ENCODE measurements around the gene ZPBP2.
"Not testable (repeated sequence)": the region's sequence is repeated elsewhere in the genome, so short reads cannot be mapped to it uniquely, and the experiment has no call there.

ZPBP2 gene

GRCh38 chr17:39852239-39852638, 15.8 kb upstream of the ZPBP2 start:
- no peak for DNase-seq (ENCODE audit: low read depth, low spot score)
- no peak overlapping the region for H3K27ac ChIP-seq

GRCh38 chr17:39854909-39855308, 13.1 kb upstream of the ZPBP2 start:
- no peak overlapping the region for H3K27ac ChIP-seq
- DNase-seq (ENCODE audit: low read depth, low spot score) = no peak

GRCh38 chr17:39855911-39856649, 11.9 kb upstream of the ZPBP2 start:
- DNase-seq (ENCODE audit: low read depth, low spot score); H3K27ac ChIP-seq: not testable (repeated sequence)

- DNase-seq (ENCODE audit: low read depth, low spot score) = no peak
- H3K27ac ChIP-seq = no peak overlapping the region
Observed at GRCh38 chr17:39861235-39861634, 6.8 kb upstream of the ZPBP2 start.

- H3K27ac ChIP-seq = no peak overlapping the region
- no peak for DNase-seq (ENCODE audit: low read depth, low spot score)
Observed at GRCh38 chr17:39863244-39863917, 4.6 kb upstream of the ZPBP2 start.

DNA sequence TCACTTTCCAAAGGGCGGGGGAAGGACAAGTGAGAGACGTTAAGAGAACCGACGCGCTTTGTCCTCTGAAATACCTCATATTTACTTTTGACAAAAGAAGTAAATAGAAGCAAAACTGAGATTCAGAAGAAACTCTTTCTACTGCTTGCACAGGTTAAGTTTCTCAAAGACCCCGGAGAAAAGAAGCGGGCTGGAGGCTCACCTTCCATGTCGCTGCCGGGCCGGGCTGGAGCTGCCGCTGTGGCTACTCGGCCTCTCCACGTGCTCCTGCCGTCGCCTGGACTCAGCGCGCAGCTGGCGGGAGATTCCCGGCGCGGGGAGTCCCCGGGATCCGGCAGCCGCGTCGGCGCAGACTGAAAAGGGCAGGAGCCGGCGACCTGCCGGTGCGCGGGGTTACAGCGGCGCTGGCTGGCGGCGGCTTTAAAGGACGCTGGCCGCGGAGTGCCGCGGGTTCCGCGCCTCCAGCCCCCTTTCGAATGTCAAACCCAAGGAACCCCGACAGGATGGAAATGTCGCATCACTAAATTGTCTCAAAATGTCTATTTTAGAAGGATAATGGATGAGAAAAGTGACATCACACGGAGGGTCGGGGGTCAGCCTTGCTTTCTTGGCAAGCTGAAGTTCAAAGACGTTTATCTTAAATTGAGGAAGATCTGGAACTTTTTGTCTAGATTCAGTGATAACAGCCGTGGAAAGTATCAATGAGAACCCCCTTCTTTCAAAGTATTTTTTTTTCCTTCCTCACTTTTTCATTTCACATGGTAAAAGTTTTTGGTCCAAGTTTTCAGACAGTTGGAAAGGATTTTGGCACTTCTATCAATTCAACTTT, 3.9 kb upstream of the ZPBP2 start, which contains the start of gene IKZF3:
IKZF3 (minus strand) TSS at position 395 of the 829 bp plus-strand sequence; CDS start at position 209, 186 bp downstream.
- H3K27ac ChIP-seq = no peak within 1 kb of the TSS
- DNase-seq (ENCODE audit: low read depth, low spot score) = no peak

GRCh38 chr17:39866013-39866730, 1.8 kb upstream of the ZPBP2 start:
- H3K27ac ChIP-seq = no peak overlapping the region
- no peak for DNase-seq (ENCODE audit: low read depth, low spot score)

GRCh38 chr17:39867084-39867879, 720 bp upstream of the ZPBP2 start:
- no peak for DNase-seq (ENCODE audit: low read depth, low spot score)
- H3K27ac ChIP-seq = no peak overlapping the region

DNA sequence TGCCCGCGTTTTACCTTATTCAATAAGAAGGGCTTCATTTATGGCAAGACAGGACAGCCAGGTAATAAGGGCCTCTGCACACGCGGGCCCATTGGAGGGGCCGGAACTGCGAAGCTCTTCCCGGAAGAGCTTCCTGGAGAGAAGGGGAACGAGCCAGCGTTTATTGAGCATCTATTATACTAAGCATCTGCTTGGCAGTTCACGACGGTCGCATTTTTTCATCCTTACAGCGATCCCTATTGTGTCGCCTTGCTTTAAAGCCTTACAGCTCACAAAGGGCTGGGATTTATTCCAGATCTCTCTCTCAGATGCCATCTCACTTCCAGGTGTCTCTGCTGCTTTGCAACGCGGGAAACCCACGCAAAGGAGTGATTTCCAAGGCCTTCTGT, 546 bp downstream of the ZPBP2 start:
- no peak for DNase-seq (ENCODE audit: low read depth, low spot score)
- no peak overlapping the region for H3K27ac ChIP-seq

GRCh38 chr17:39870776-39871175, 2.8 kb downstream of the ZPBP2 start:
- no peak overlapping the region for H3K27ac ChIP-seq
- DNase-seq (ENCODE audit: low read depth, low spot score) = no peak

GRCh38 chr17:39871801-39872200, 3.8 kb downstream of the ZPBP2 start:
- no peak for DNase-seq (ENCODE audit: low read depth, low spot score)
- H3K27ac ChIP-seq = no peak overlapping the region

DNA sequence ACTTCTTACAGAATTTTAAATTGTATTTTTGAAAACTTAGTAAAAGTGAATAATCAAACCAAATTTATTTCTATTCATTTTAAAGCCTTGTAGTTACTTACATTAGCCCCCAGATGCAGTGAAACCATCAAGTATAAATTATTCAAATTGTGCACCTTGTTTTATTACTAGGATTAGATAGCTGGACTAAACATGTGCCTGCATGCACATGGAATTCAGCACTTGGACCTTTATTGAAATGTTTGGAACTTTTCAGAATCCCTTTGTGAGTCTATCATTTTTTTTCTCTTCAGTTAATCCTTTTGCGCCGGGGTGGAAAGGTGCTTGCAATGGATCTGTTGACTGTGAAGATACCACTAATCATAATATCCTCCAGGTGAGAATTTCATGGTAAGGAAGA, 4.7 kb downstream of the ZPBP2 start:
- H3K27ac ChIP-seq = no peak overlapping the region
- DNase-seq (ENCODE audit: low read depth, low spot score) = no peak

DNA sequence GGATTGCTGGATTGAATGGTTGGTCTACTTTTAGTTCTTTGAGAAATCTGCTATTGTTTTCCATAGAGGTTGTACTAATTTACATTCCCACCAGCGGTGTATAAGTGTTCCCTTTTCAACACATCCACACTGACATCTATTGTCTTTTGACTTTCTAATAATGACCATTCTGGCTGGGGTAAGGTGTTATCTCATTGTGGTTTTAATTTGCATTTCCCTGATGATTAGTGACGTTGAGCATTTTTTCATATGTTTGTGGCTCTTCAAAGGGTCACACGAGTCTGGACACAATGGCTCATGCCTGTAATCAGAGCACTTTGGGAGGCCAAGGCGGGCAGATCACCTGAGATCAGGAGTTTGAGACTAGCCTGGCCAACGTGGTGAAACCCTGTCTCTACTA, 18.1 kb downstream of the ZPBP2 start:
- not testable (repeated sequence) for H3K27ac ChIP-seq; DNase-seq (ENCODE audit: low read depth, low spot score)

DNA sequence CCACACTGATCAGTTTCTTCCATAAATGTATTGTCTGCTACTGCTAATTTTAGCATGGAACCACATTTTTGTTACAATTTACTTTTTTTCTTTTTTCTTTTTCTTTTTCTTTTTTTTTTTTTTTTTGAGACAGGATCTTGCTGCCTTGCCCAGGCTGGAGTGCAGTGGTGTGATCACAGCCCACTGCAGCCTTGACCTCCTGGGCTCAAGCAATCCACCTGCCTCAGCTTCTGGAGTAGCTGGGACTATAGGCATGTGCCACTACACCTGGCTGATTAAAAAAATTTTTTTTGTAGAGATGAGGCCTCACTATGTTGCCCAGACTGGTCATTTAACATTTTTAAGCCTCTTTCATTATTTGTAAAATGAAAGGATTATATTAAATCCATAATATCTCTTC, 19.1 kb downstream of the ZPBP2 start:
- no peak for DNase-seq (ENCODE audit: low read depth, low spot score)
- no peak overlapping the region for H3K27ac ChIP-seq

DNA sequence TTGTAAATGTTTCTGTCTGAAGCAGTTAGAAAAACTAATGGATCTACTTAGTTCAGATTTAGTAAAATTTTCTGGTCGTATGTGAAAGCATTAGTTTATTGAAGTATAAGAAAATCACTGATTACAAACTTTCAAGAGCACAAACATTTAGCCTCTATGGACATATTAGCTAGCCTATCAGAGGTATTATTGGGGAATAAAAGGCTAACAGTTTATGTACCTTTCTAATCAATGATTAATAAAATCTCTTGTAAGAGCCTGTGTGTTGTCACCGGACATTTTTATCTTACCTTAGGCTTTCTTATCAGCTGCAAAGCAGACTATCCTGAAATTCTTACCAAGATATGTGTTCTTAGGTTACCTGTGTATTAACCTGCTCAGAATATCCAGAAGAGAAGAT, 21.2 kb downstream of the ZPBP2 start:
- H3K27ac ChIP-seq = no peak overlapping the region
- no peak for DNase-seq (ENCODE audit: low read depth, low spot score)

GRCh38 chr17:39894681-39895376, 26.8 kb downstream of the ZPBP2 start:
- DNase-seq (ENCODE audit: low read depth, low spot score) = no peak
- no peak overlapping the region for H3K27ac ChIP-seq

DNA sequence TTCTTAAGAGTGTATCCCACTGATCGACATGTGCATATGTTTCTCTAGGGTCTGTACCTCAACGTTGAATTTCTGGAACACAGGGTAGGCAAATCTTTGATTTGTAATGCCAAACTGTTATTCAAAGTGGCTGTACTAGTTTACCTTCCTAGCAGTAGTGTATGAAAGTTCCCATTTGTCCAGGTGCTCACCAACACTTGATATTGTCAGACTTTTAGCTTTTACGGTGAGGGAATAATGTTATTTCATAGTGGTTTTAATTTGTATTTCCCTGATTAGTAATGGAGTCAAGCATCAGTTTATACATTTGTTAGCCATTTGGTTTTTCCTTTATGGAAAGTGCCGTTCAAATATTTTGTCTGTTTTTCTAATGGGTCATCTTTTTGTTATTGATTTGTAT, 30.1 kb downstream of the ZPBP2 start:
- DNase-seq (ENCODE audit: low read depth, low spot score) = no peak
- no peak overlapping the region for H3K27ac ChIP-seq

DNA sequence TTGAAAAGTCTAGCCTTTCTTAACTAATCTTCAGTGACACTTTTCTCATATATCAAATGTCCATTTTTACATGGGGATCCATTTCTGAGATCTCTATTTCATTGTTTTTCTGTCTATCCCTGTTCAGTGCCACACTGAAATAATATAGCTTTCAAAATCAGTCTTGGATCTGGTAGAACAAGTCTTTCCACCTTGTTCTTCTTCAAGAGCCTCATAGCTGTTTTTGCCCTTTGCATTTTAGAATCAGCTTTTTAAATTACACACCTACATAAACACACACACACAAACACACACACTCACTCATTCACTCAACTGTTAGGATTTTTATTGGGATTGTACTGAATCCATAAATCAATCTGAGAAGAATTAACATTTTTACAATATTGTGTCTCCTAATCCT, 31.2 kb downstream of the ZPBP2 start:
- H3K27ac ChIP-seq = no peak overlapping the region
- no peak for DNase-seq (ENCODE audit: low read depth, low spot score)

- not testable (repeated sequence) for H3K27ac ChIP-seq; DNase-seq (ENCODE audit: low read depth, low spot score)
Observed at GRCh38 chr17:39902027-39902426, 34.0 kb downstream of the ZPBP2 start.

Measured in epithelial cell of prostate (primary cell).